Neural cell (in vitro differentiated cells): ENCODE results near the gene BFSP2.

ENCODE experiments used
- CTCF ChIP-seq: fragments of 450-650 bp; IDR thresholded peaks from 2 replicates; pipeline ENCODE4 v1.5.1; 2014; ENCODE audit warnings: antibody characterized with exemption, mild to moderate bottlenecking, moderate library complexity; ENCODE audit not compliant: poor library complexity, severe bottlenecking
- EP300 ChIP-seq: fragments of 450-650 bp; conservative IDR thresholded peaks from 2 replicates; pipeline ENCODE4 v1.6.1; 2014; ENCODE audit warnings: antibody characterized with exemption, mild to moderate bottlenecking, moderate library complexity; ENCODE audit not compliant: poor library complexity, severe bottlenecking
- EZH2 ChIP-seq: fragments of 200-600, 300-800 bp; shearing (Covaris generic), sonication (generic); IDR thresholded peaks from 2 replicates; pipeline ENCODE4 v1.6.1; 2014; ENCODE audit warnings: antibody characterized with exemption, low read length, borderline replicate concordance, mild to moderate bottlenecking; ENCODE audit not compliant: insufficient read depth, poor library complexity, severe bottlenecking
- POLR2AphosphoS5 ChIP-seq: IDR thresholded peaks from 2 replicates; pipeline ENCODE4 v1.6.1; 2012
- RAD21 ChIP-seq: fragments of 450-650 bp; conservative IDR thresholded peaks from 2 replicates; pipeline ENCODE4 v1.6.1; 2014; ENCODE audit warnings: antibody characterized with exemption, mild to moderate bottlenecking, moderate library complexity
- REST ChIP-seq: IDR thresholded peaks from 2 replicates; pipeline ENCODE4 v1.6.1; 2012; ENCODE audit warnings: borderline replicate concordance
- SMC3 ChIP-seq: fragments of 450-650 bp; conservative IDR thresholded peaks from 2 replicates; pipeline ENCODE4 v1.6.1; 2014; ENCODE audit warnings: antibody characterized with exemption, mild to moderate bottlenecking, moderate library complexity; ENCODE audit not compliant: poor library complexity
- TAF1 ChIP-seq: IDR thresholded peaks from 2 replicates; pipeline ENCODE4 v1.6.1; 2012; ENCODE audit warnings: low read depth

- no peak for TF ChIP-seq SMC3
- no peak for TF ChIP-seq RAD21
- TF ChIP-seq EZH2 = no peak
- TF ChIP-seq CTCF = no peak
- TF ChIP-seq REST = no peak
- TF ChIP-seq TAF1 = no peak
- TF ChIP-seq EP300 = no peak
- no peak for TF ChIP-seq POLR2AphosphoS5
Measured at GRCh38 chr3:133445108-133445507, 45.3 kb downstream of the BFSP2 start.
